Common myeloid progenitor, CD34-positive (primary cell): Measurements from ENCODE around the gene MMEL1.
"Not testable (repeated sequence)": the region's sequence is repeated elsewhere in the genome, so short reads cannot be mapped to it uniquely, and the experiment has no call there.

Experiments
- CTCF ChIA-PET: fragments of 350-600 bp; sonication (Branson Sonifier 250); formaldehyde crosslinking; loops from one replicate; lab custom pipeline; 2021; ENCODE audit warnings: antibody characterized with exemption; lab: Charles Lee
- POLR2A ChIA-PET: fragments of 350-600 bp; sonication (Branson Sonifier 250); formaldehyde crosslinking; loops from one replicate; lab custom pipeline; 2021; ENCODE audit warnings: antibody characterized with exemption; lab: Charles Lee
- DNase-seq, 3 donors: peaks; one replicate each; pipeline versions ENCODE4 v3.0.0 to v3.0.0-alpha.2; 2013
- H3K27ac ChIP-seq, 2 experiments: 1 replicate in 1 of 2; 2 replicates in 1 of 2; pipeline ENCODE4 v1.7.0; 2013; ENCODE audit warnings: inconsistent platforms in 2 of 2, low read length in 2 of 2, mild to moderate bottlenecking in 2 of 2, low read depth in 1 of 2, moderate library complexity in 1 of 2; ENCODE audit not compliant: severe bottlenecking in 2 of 2, insufficient read depth in 1 of 2, poor library complexity in 1 of 2
- H3K27me3 ChIP-seq, 5 experiments: replicated peaks in 2 of 5; 1 replicate in 3 of 5; 2 replicates in 2 of 5; pipeline versions ENCODE4 v1.6.1 to v1.7.0; 2013; ENCODE audit warnings: low read length in 4 of 5, mild to moderate bottlenecking in 2 of 5, moderate library complexity in 2 of 5, inconsistent platforms in 1 of 5; ENCODE audit not compliant: insufficient read depth in 5 of 5, control insufficient read depth in 4 of 5
- H3K36me3 ChIP-seq, 4 experiments: 1 replicate in 2 of 4; 2 replicates in 2 of 4; pipeline versions ENCODE4 v1.6.1 to v1.7.0; 2013; ENCODE audit warnings: low read length in 3 of 4, control low read depth in 1 of 4, mild to moderate bottlenecking in 1 of 4; ENCODE audit not compliant: control insufficient read depth in 4 of 4, insufficient read depth in 4 of 4
- H3K4me1 ChIP-seq, 4 experiments: 1 replicate in 3 of 4; 2 replicates in 1 of 4; pipeline versions ENCODE4 v1.6.1 to v1.7.1; 2013; ENCODE audit warnings: low read length in 3 of 4, mild to moderate bottlenecking in 3 of 4, control low read depth in 1 of 4, inconsistent platforms in 1 of 4, moderate library complexity in 1 of 4; ENCODE audit not compliant: control insufficient read depth in 4 of 4, insufficient read depth in 4 of 4; ENCODE audit errors: control extremely low read depth in 1 of 4
- H3K4me3 ChIP-seq, 7 experiments: 1 replicate in 4 of 7; 2 replicates in 3 of 7; pipeline versions ENCODE4 v1.5.1 to v1.7.0; 2013; ENCODE audit warnings: mild to moderate bottlenecking in 7 of 7, low read length in 6 of 7, moderate library complexity in 6 of 7, inconsistent platforms in 2 of 7, low read depth in 2 of 7, control low read depth in 1 of 7; ENCODE audit not compliant: insufficient read depth in 4 of 7, control insufficient read depth in 1 of 7; ENCODE audit errors: extremely low read depth in 1 of 7
- H3K9me3 ChIP-seq, 5 experiments: 1 replicate in 4 of 5; 2 replicates in 1 of 5; pipeline versions ENCODE4 v1.6.1 to v1.7.1; 2013; ENCODE audit warnings: low read length in 4 of 5, mild to moderate bottlenecking in 2 of 5, inconsistent platforms in 1 of 5, low read depth in 1 of 5, moderate library complexity in 1 of 5; ENCODE audit not compliant: control insufficient read depth in 4 of 5, insufficient read depth in 2 of 5; ENCODE audit errors: control extremely low read depth in 1 of 5
- WGBS: methylation state at CpG from one replicate; pipeline ENCODE4 v1.1.5; 2013; ENCODE audit not compliant: insufficient coverage; 5-methylcytosine and 5-hydroxymethylcytosine counted together

Gene MMEL1

GRCh38 chr1:2625748-2626147 is 7.1 kb downstream of the MMEL1 start:
- H3K27ac ChIP-seq, H3K4me1 ChIP-seq, POLR2A ChIA-PET, H3K4me3 ChIP-seq, H3K36me3 ChIP-seq, CTCF ChIA-PET, DNase-seq: not testable (repeated sequence)
- H3K27me3 ChIP-seq = peaks cover 4 to 74% (median 31%) of the 10 kb centered on the region in 5 experiments
- 90% methylated on average over 5 of the region's 7 CpGs for WGBS
- peaks cover 0 to 20% (median 14%) of the 10 kb centered on the region in 5 experiments for H3K9me3 ChIP-seq

DNA sequence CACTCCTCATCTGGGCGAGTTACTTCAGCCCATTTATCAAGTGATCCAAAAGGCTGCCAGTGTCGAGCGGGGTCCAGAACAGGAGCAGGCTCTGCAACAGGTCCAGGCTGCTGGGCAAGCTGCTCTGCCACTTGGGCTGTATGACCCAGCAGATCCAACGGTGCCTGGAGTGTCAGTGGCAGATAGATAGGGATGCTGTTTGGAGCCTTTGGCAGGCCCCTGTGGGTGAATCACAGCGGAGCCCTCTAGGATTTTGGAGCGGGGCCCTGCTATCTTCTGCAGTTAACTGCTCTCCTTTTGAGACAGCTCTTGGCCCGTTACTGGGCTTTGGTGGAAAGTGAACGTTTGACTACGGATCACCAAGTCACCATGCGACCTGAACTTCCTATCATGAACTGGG is 7.5 kb downstream of the MMEL1 start:
- peaks cover 0 to 9% (median 1%) of the 10 kb centered on the region in 4 experiments for H3K4me1 ChIP-seq
- H3K9me3 ChIP-seq = peaks cover 0 to 17% (median 15%) of the 10 kb centered on the region in 5 experiments
- H3K27ac ChIP-seq = no peak overlapping the region
- peaks cover 4 to 74% (median 30%) of the 10 kb centered on the region in 5 experiments for H3K27me3 ChIP-seq
- POLR2A ChIA-PET = no interaction called here
- no peaks in the 10 kb centered on the region for H3K36me3 ChIP-seq
- H3K4me3 ChIP-seq = no peak overlapping the region
- no peak for DNase-seq
- CTCF ChIA-PET = no interaction called here
- 95% methylated on average over 8 of the region's 10 CpGs for WGBS

GRCh38 chr1:2624735-2625300 is 8.0 kb downstream of the MMEL1 start:
- Histone ChIP-seq H3K4me1 (peaks cover 0 to 9% (median 1%) of the 10 kb centered on the region in 4 experiments), H3K36me3 (no peaks in the 10 kb centered on the region), H3K9me3 (peaks cover 0 to 16% (median 10%) of the 10 kb centered on the region in 5 experiments), H3K27ac (no peak overlapping the region), H3K4me3 (no peak overlapping the region), H3K27me3 (peaks cover 4 to 70% (median 26%) of the 10 kb centered on the region in 5 experiments)
- POLR2A ChIA-PET = no interaction called here
- DNase-seq = no peak
- WGBS = 81% methylated on average over 7 of the region's 13 CpGs
- CTCF ChIA-PET = interaction anchor here (1.5 kb wide), 1 partner anchor 14 kb away, joined by 3 read pairs; no protein-coding TSS in a partner anchor

GRCh38 chr1:2623571-2624337 is 9.1 kb downstream of the MMEL1 start:
- no peak overlapping the region for H3K27ac ChIP-seq
- ChIA-PET CTCF (interaction anchor here (1.5 kb wide), 1 partner anchor 13 kb away, joined by 3 read pairs; no protein-coding TSS in a partner anchor), POLR2A (no interaction called here)
- peaks cover 0 to 9% (median 1%) of the 10 kb centered on the region in 4 experiments for H3K4me1 ChIP-seq
- WGBS = 81% methylated on average over 10 of the region's 12 CpGs
- no peak for DNase-seq
- no peak overlapping the region for H3K4me3 ChIP-seq
- peaks cover 4 to 62% (median 26%) of the 10 kb centered on the region in 5 experiments for H3K27me3 ChIP-seq
- peaks cover 0 to 21% (median 13%) of the 10 kb centered on the region in 5 experiments for H3K9me3 ChIP-seq
- no peaks in the 10 kb centered on the region for H3K36me3 ChIP-seq

DNA sequence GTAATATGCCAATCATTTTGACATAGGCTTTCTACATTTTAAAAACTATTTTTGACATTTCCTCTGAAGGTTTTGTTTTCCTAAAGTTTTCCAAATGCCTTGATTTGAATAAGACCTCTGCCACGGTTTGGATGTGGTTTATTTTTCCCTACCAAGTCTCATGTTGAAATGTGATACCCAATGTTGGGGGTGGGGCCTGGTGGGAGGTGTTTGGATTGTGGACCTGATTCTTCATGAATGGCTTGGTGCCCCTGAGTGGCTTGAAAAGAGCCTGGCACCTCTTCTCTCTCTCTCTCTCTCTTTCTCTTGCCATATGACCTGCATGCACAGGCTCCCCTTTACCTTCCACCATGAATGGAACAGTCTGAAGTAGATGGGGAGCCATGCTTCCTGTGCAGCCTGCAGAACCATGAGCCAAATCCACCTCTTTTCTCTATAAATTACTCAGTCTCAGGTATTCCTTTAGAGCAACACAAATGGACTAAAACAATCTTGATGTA is 14.8 kb downstream of the MMEL1 start:
- H3K9me3 ChIP-seq = peaks cover 7 to 52% (median 20%) of the 10 kb centered on the region in 5 experiments
- DNase-seq = no peak
- no CpG with 5 or more reads among the region's 1 CpG for WGBS
- ChIA-PET CTCF (no interaction called here), POLR2A (no interaction called here)
- H3K27me3 ChIP-seq = peaks cover 2 to 30% (median 8%) of the 10 kb centered on the region in 5 experiments
- H3K4me3 ChIP-seq = no peak overlapping the region
- H3K36me3 ChIP-seq = no peaks in the 10 kb centered on the region
- H3K27ac ChIP-seq = no peak overlapping the region
- H3K4me1 ChIP-seq = peaks cover 0 to 2% (median 0%) of the 10 kb centered on the region in 4 experiments

DNA sequence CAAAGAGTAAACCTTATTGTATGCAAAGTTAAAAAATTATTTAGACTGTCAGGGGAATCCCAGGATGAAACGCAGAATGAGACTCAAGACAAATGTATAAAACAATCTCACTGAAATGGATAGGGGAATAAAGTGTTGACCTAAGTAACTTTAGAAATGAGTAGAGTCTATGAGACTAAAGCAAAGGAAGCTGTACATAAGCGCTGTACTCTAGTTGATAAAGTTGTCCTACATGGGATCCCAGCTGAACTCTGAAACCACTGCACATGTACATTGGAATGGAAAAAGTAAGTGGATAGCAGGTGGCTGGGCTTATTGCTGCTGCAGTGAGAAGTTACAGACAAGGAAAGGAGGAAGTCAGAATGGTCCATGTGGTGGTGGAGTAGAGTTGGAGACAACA is 18.7 kb downstream of the MMEL1 start:
- H3K4me3 ChIP-seq = no peak overlapping the region
- H3K36me3 ChIP-seq = no peaks in the 10 kb centered on the region
- CTCF ChIA-PET = no interaction called here
- peaks cover 1 to 37% (median 7%) of the 10 kb centered on the region in 5 experiments for H3K27me3 ChIP-seq
- peaks cover 7 to 34% (median 20%) of the 10 kb centered on the region in 5 experiments for H3K9me3 ChIP-seq
- POLR2A ChIA-PET = no interaction called here
- no peaks in the 10 kb centered on the region for H3K4me1 ChIP-seq
- DNase-seq = no peak
- H3K27ac ChIP-seq = no peak overlapping the region
- WGBS = 94% methylated on average over 2 of the region's 2 CpGs
